Hematopoietic multipotent progenitor cell treated with erythropoietin and hydrocortisone succinate and interleukin-3 and kit ligand, for 17 days (in vitro differentiated cells): ENCODE measurements around the gene PRKRIP1.
"Not testable (repeated sequence)": the region's sequence is repeated elsewhere in the genome, so short reads cannot be mapped to it uniquely, and the experiment has no call there.

Source experiments
- DNase-seq: peaks from one replicate; pipeline ENCODE4 v3.0.0-alpha.2; 2015; ENCODE audit warnings: low spot score

Gene PRKRIP1

DNA sequence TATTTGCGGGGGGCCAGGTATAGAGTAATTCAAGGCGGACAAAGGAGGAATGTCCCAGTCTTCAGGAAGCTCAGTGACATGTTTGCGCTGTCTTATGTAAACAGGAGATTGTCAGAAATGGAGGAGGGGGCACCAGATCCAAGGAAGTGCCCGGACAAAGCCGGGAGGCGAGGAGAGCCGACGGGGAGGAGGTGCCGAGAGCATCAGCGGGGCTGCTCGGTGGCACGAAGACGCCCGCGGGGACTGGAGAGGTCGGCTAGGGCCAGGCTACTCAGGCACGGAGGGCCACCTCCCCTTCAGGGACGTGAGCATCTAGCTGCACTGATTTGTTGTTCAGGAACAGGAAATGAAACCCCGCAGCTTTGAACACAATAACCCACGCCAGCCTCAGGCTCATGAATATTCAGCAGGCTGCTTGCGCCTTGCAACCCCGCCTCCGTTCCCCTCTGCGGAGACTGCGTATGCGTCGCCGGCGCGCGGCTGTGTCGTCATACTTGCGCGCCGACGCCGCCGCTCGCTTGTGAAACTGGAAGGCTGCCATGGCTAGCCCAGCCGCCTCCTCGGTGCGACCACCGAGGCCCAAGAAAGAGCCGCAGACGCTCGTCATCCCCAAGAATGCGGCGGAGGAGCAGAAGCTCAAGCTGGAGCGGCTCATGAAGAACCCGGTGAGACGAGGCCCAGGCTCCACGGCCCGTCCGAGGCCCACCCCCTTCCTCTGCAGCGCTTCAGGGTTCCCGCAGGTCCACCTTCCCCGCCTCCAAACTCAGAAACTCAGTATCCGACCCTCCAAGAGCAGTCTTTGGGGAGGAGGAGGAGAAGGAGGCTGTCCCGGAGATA lies at the start of gene PRKRIP1:
Gene PRKRIP1, plus strand, starts transcription at position 491 of the 837 bp plus-strand sequence. Its CDS starts 49 bp downstream, at position 540.
- peak; percentile 87 for DNase-seq

DNA sequence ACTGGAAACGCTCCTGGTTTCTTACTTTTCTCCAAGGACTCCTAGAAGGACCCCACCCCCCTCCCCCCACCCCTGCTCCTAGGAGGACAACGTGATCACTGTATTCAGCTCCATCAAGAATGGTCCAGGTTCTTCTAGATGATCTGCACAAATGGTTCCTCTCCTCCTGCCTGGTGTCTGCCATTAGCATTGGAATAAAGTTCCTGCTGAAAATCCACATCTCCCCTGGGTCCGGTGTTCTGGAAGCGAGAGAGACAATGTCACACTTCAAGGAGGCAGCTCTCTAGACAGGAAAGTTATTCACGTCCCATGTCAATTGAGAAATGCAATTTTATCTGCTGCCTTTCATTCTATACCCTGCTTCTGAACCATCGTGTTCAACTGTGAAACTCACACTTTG lies 49.2 kb upstream of the PRKRIP1 start:
- not testable (repeated sequence) for DNase-seq

GRCh38 chr7:102356344-102356743 lies 39.8 kb upstream of the PRKRIP1 start, which contains the start of gene SPDYE6:
Gene SPDYE6, minus strand, starts transcription at chr7:102356444. Its CDS starts 421 bp downstream, at chr7:102356023.
- not testable (repeated sequence) for DNase-seq

- DNase-seq = peak; percentile 87
Observed at GRCh38 chr7:102363549-102364393, 32.4 kb upstream of the PRKRIP1 start.

DNA sequence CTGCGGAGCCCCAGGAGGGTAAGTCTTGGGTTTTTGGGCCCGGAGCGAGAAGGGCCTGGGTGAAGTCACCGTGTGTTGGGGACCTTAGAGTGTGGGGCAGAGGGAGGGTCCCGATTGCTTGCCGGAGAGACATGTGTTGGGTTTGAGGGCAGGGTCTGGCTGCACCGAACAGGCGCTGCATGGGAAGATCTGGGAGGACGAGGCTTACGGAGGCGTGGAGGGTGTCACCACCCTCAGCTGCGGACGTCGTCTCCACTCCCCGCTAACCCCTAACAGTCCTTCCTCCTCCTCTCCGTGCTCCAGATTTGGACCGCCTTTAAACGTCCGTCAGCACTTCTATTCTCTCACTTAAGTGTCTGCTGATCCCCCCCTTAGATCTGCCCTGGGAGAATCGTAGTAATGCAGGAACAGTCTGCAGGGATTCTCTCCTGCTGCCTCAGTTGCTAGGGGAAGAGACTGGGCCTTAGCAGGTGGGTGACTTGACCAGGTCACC lies 31.7 kb upstream of the PRKRIP1 start:
- DNase-seq = not testable (repeated sequence)

DNA sequence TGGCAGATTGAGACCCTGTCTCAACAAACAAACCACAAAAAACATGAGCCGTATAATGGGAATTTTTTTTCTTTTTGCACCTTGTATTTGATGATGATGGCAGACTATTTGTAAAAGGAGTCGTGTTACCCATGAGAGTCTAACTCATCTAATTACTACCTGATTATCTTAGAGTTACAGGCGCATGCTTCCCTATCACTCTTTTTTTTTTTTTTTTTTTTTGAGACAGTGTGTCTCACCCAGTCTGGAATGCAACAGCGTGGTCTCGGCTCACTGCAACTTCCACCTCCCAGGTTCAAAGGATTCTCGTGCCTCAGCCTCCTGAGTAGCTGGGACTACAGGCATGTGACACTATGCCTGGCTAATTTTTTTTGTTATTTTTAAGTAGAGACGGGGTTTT lies 30.8 kb upstream of the PRKRIP1 start:
- DNase-seq = not testable (repeated sequence)

GRCh38 chr7:102370038-102370437 lies 26.1 kb upstream of the PRKRIP1 start:
- DNase-seq = not testable (repeated sequence)

- DNase-seq = not testable (repeated sequence)
Observed at GRCh38 chr7:102372796-102373195, 23.4 kb upstream of the PRKRIP1 start.

- no peak for DNase-seq
Observed at GRCh38 chr7:102376964-102377466, 19.1 kb upstream of the PRKRIP1 start.

DNA sequence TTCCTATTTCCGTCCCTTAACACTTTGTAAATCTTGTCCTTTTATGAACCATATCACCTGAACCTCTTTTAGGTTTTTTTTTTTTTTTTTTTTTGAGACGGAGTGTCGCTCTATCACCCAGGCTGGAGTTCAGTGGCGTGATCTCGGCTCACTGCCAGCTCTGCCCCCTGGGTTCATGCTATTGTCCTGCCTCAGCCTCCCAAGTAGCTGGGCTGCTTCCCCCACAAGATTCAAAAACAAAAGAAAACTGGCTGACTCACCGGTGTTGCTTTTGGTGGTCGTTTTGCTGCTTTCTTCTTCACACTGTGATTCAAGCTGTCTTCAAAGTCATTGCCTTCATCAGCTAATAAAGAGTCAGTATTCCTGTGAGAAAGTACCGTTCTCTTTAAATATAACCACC lies 15.3 kb upstream of the PRKRIP1 start:
- not testable (repeated sequence) for DNase-seq

GRCh38 chr7:102381696-102382425 lies 14.3 kb upstream of the PRKRIP1 start:
- DNase-seq = not testable (repeated sequence)

DNA sequence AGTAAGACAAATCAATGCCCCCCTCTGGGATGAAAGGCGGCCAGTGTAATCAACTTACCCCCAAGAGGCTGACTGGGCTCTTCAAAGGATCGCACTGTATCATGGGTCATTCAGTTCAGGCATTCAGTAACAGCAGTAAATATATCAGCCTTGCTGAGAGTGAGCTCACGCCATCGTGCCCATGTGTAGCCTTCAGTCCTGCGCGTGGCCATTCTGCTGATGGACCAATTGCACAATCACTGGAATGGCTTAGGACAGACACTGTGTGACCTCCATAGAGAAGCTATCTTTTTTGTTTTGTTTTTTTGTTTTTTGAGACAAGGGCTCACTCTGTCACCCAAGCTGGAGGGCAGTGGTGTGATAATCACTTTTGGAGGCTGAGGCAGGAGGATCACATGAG lies 9.1 kb upstream of the PRKRIP1 start:
- DNase-seq = no peak

DNA sequence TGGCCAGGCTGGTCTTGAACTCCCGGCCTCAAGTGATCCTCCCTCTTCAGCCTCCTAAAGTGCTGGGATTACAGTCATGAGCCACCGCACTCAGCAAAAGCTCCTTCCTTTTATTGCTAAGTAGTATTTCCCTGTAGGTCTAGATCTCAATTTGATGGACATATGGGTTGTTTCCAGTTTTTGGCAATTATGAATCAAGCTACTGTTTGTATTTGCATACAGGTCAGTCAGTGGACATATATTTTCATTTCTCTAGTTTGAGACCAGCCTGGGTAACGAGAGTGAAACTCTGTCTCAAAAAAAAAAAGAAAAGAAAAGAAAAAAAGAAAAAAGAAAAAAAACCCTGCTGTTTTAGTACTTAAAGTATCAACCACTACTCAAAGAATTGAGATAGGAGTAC lies 6.4 kb upstream of the PRKRIP1 start:
- DNase-seq = no peak

- DNase-seq = peak; percentile 81
Observed at GRCh38 chr7:102390697-102391484, 5.3 kb upstream of the PRKRIP1 start.

GRCh38 chr7:102392330-102392729 lies 3.8 kb upstream of the PRKRIP1 start:
- no peak for DNase-seq

GRCh38 chr7:102393467-102393866 lies 2.7 kb upstream of the PRKRIP1 start:
- DNase-seq = no peak

DNA sequence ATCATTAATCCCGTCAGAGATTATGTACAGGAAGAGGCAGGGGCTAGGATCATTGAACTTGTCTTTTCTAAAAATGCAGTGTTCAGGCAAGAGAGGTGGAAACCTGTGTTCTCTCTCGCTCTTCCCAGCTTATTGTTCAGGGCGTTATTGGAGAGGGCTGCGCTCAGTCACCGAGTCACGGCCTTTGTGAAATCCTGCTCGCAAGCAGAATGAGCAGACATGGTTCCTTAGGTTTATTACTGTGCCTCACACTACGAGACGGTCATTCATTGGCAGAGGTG lies 631 bp upstream of the PRKRIP1 start:
- no peak for DNase-seq

DNA sequence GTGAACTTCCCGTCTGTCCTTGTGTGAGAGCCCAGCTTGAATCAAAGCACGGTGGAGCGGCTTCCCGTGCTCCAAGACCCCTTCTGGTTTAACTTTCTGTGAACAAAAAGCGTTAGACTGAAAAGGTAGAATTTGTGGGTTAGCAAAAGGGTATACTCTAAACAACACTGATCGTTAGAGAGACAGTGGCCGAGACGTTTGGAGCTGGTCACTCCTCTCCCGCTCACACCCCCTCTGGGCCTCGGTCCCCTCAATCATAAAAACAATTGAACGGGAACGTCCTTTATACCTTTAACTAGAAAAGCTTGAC lies 502 bp downstream of the PRKRIP1 start:
- DNase-seq = no peak

DNA sequence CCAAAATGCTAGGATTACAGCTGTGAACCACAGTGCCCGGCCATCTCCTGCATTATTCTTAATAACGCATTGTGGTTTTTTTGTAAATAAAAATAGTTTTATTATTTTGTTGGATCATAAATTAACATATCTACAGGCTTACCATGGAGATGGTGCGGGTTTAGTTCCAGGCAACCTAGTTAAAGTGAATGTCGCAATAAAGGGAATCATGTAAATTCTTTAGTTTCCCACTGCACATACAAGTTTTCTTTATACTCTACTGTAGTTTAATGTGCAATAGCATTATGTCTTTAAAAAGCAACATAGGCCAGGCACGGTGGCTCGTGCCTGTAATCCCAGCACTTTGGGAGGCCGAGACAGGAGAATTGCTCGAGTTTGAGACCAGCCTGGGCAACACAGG lies 2.4 kb downstream of the PRKRIP1 start:
- no peak for DNase-seq

DNA sequence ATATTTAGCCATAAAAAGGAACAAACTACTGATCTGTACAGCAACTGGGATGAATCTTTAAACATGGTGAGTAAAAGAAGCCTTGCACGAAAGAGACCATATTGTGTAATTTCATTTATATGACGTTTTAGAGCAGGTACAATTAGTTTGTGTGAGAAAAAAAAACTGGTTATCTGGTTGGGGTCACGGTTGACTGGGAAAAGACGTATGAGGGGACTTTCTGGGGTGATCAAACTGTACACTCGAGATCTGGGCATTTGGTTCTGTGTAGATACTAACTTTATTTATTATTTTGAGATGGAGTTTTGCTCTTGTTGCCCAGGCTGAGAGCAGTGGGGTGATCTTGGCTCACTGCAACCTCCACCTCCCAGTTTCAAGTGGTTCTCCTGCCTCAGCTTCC lies 4.2 kb downstream of the PRKRIP1 start:
- DNase-seq = no peak

- DNase-seq = no peak
Observed at GRCh38 chr7:102403563-102403962, 7.4 kb downstream of the PRKRIP1 start.
